Rectal smooth muscle tissue (tissue), 1 donor: ENCODE results near the gene CPO.

Source experiments
- H3K27ac ChIP-seq: one replicate; pipeline ENCODE4 v1.7.0; 2013; ENCODE audit warnings: low read depth, low read length, inconsistent platforms
- H3K27me3 ChIP-seq: one replicate; pipeline ENCODE4 v1.7.0; 2013; ENCODE audit warnings: low read length; ENCODE audit not compliant: control insufficient read depth, insufficient read depth
- H3K36me3 ChIP-seq: one replicate; pipeline ENCODE4 v1.7.0; 2013; ENCODE audit warnings: low read length; ENCODE audit not compliant: control insufficient read depth, insufficient read depth
- H3K4me1 ChIP-seq: one replicate; pipeline ENCODE4 v1.7.0; 2013; ENCODE audit warnings: low read length; ENCODE audit not compliant: control insufficient read depth, insufficient read depth
- H3K4me3 ChIP-seq: one replicate; pipeline ENCODE4 v1.7.0; 2013; ENCODE audit warnings: low read length
- H3K9ac ChIP-seq: one replicate; pipeline ENCODE4 v1.7.0; 2013; ENCODE audit warnings: low read length

Gene CPO, protein sequence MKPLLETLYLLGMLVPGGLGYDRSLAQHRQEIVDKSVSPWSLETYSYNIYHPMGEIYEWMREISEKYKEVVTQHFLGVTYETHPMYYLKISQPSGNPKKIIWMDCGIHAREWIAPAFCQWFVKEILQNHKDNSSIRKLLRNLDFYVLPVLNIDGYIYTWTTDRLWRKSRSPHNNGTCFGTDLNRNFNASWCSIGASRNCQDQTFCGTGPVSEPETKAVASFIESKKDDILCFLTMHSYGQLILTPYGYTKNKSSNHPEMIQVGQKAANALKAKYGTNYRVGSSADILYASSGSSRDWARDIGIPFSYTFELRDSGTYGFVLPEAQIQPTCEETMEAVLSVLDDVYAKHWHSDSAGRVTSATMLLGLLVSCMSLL

DNA sequence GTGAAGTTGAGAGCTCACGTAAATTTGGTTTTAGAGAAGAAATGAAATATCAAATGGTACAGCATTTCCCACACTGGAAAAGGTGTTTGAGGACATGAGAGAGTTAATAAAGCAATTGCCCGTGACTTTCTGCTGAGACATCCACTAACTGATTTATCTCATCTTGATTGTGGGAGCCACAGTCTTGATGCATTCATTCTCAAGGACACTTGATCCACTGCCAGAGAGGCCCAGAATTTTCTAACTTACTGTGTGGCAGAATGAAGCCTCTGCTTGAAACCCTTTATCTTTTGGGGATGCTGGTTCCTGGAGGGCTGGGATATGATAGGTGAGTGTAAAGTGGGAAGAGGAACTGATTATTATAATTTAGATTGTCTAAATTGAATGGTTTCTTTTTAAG, at the start of gene CPO:
Gene CPO (plus strand): TSS at position 179 of the 400 bp plus-strand sequence. CDS start 82 bp downstream, at position 261.
- H3K36me3 ChIP-seq: no peaks in the 10 kb centered on the region

DNA sequence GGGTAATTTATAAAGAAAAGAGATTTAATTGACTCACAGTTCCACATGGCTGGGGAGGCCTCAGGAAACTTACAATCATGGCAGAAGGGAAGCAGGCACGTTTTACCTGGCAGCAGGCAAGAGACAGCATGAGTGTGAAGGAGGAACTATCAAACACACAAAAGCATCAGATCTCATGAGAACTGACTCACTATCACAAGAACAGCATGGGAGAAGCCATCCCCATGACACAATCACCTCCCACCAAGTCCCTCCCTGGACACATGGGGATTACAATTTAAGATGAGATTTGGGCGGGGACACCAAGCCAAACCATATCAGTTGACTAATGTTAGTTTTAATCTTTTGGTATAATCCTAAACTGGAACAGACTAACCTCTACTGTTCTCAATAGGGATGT, 49.1 kb upstream of the CPO start:
- no peaks in the 10 kb centered on the region for H3K27me3 ChIP-seq
- no peaks in the 10 kb centered on the region for H3K36me3 ChIP-seq
- no peak overlapping the region for H3K9ac ChIP-seq
- no peaks in the 10 kb centered on the region for H3K4me1 ChIP-seq
- H3K4me3 ChIP-seq: no peak overlapping the region
- no peak overlapping the region for H3K27ac ChIP-seq

More for the DNA sequence above, at the start of gene CPO:
- Histone ChIP-seq H3K4me3 (no peak within 1 kb of the TSS), H3K4me1 (no peaks in the 10 kb centered on the region), H3K27me3 (no peaks in the 10 kb centered on the region), H3K9ac (no peak within 1 kb of the TSS), H3K27ac (no peak within 1 kb of the TSS)

DNA sequence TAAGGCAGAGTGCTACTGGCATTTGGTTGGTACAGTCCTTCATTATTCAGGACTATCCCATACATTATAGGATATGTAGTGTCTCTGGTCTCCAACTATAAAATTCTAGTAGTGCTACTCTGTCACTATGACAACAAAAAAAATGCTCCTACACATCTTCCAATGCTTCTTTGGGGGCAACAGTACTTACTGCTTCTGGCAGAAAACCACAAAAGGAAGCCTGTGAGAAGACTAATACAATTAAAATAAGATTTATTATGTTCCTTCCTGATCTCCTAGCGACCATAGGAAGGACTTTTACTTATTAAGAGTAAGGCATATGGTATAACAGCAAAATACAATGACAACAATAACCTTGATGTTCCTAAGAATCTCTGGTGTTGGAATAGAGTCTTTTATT, 48.4 kb upstream of the CPO start:
- H3K27ac ChIP-seq: no peak overlapping the region
- no peak overlapping the region for H3K4me3 ChIP-seq
- no peaks in the 10 kb centered on the region for H3K4me1 ChIP-seq
- no peaks in the 10 kb centered on the region for H3K27me3 ChIP-seq
- no peak overlapping the region for H3K9ac ChIP-seq
- H3K36me3 ChIP-seq: no peaks in the 10 kb centered on the region

DNA sequence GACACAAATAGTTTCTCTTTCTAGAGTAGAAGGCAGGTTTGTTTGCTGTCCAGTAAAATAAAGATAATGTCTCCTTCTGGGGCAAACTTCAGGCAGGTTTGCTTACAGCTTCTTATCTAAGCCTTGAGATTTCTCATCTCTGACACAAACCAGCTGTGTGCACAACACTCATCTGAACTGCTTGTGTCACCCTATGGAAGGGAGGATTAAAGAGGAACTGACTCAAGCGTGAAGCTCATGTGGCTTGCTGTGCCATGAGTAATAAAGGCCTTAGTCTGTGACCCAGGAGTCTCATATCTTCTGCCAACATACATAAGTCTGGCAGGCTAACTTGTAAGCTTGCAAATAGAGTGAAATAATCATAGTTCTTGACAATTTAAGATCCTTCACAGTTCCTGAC, 24.2 kb upstream of the CPO start:
- Histone ChIP-seq H3K4me1 (no peaks in the 10 kb centered on the region), H3K27me3 (no peaks in the 10 kb centered on the region), H3K9ac (no peak overlapping the region), H3K4me3 (no peak overlapping the region), H3K36me3 (no peaks in the 10 kb centered on the region), H3K27ac (no peak overlapping the region)

DNA sequence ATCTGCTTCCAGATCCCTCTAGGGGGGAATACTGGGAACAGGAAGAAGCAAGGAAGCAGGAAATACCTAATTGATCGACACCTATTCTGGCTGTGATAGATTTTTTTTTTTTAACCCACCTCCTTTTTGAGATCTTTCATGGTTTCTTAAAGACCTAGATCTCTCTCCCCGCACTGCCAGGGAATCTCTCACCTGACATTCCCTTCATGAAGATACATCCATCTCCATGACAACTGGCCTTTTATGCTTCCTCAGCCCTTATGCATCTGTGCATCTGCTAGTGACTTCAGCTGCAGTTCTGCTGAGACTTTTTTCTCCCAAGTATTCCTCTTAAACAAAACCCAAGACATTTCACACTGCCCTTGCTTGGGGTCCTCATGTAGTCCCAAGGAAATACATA, 21.1 kb upstream of the CPO start:
- Histone ChIP-seq H3K27ac (no peak overlapping the region), H3K27me3 (no peaks in the 10 kb centered on the region), H3K4me3 (no peak overlapping the region)

DNA sequence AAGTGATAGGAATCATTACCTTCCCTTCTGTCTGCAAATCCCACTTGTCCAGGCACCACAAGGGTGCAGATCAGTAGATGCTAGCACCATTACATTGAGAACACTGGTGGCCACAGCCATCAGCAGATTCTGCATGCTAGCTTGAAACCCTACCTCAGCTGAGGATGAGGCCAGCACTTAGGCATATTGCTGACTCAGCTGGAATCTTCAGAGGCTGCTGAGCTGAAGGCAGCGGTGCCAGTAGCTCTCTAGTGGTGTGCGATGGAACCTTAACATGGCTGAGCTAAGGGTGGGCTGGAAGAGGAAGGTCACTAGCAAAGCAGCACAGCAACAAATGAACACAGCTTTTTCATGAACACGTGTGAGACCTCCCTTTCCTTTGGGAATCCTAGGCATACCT, 19.0 kb upstream of the CPO start:
- H3K27me3 ChIP-seq: no peaks in the 10 kb centered on the region
- H3K36me3 ChIP-seq: no peaks in the 10 kb centered on the region
- no peak overlapping the region for H3K9ac ChIP-seq
- no peaks in the 10 kb centered on the region for H3K4me1 ChIP-seq
- H3K4me3 ChIP-seq: no peak overlapping the region
- H3K27ac ChIP-seq: no peak overlapping the region

More for the DNA sequence above, 21.1 kb upstream of the CPO start:
- no peaks in the 10 kb centered on the region for H3K4me1 ChIP-seq
- H3K36me3 ChIP-seq: no peaks in the 10 kb centered on the region
- H3K9ac ChIP-seq: no peak overlapping the region

DNA sequence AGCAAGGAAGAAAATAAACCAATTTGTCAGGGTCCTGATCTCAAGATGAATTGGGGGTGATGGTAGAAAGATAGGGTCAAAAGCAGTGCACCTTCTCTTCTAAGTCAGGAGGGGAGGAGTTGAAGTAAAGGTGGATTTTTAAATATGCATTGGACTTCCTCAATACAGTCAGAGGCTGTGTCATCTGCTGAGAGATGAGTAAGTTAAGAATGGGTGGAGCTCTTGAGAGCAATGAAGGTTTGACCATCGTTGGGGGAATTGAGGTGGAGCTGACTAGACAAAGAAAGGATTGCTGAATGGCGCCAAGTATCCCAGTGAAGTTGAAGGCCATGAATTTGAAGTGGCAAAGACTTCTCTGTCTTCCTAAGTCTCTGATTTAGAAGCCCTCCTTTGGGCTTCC, 18.4 kb upstream of the CPO start:
- H3K9ac ChIP-seq: no peak overlapping the region
- no peak overlapping the region for H3K27ac ChIP-seq
- no peak overlapping the region for H3K4me3 ChIP-seq
- H3K36me3 ChIP-seq: no peaks in the 10 kb centered on the region
- H3K27me3 ChIP-seq: no peaks in the 10 kb centered on the region
- H3K4me1 ChIP-seq: no peaks in the 10 kb centered on the region

DNA sequence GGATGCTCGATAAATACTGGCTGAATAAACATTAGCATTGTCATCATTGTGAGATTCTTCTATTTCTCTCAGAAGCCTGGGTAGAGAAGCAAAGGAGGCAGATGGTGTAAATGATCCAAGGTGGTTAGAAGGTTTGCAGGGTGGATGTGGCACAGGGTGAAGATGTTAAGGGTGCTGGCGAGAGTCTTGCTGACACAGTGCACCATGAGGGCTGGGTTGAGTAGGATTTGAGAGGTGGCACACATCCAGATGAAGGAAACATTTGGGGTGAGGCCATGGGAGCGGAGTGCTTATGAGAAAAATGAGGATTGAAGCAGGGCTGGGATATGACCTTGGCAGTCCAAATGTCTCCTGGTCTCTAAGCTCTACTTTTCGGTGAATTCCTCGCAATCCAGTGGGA, 17.8 kb upstream of the CPO start:
- Histone ChIP-seq H3K4me1 (no peaks in the 10 kb centered on the region), H3K27ac (no peak overlapping the region), H3K36me3 (no peaks in the 10 kb centered on the region), H3K27me3 (no peaks in the 10 kb centered on the region), H3K9ac (no peak overlapping the region), H3K4me3 (no peak overlapping the region)

DNA sequence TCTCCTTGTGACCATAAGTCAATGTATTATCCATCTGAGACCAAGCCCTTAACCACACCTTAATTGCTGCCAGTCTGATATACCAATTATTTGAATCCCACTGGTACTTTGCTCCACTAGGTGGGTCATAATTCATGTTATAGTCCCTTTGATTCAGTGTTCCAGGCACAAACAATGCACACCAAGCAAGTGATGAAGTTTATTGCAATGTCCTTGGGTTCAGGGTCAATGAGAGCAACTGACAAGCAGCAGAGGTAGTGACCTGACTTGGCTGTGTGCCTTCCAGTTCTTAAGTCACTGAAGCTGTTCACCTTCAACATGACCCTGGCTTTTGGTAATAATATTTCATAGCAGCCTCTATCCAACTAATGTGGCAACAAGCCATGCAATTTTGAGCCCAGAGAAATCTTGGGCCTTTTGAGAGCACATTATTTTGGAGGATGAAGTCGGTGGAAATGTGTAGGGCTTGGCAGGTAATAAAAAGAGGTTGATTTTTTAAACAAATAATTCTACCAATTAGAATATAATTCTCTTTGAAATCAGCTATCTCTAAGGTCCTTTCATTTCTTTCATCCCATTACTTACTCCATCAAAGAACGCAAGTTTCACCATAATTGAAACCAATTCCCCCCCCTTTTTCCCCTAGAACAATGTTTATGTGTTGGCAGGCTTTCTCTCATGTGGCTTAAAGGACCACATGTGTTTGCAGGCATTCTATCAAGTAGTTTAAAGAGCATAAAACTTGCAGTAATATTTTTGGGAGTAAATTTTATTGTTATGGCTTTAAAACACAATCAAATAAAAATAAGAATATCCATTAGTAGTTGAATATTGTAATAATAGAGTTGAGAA, 3.1 kb upstream of the CPO start:
- Histone ChIP-seq H3K4me3 (no peak overlapping the region), H3K27me3 (no peaks in the 10 kb centered on the region)

DNA sequence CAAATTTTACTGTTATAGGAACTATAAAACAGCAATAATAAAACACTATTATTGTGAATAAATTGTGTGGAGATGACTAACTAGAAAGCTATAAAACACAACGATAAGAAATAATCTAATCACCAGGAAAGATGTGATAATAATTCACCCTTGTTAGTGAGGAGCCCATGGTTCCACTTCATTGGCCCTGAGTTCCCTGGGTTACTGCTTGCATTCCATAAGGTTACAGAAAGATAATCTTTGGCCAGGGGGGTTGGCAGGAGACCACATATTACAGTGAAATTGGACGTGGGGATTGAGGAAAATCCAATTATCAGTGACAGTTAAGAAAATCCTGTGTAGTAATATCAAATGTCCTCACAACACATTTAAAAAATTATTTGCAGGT, 2.5 kb upstream of the CPO start:
- H3K27me3 ChIP-seq: no peaks in the 10 kb centered on the region
- no peaks in the 10 kb centered on the region for H3K4me1 ChIP-seq
- H3K27ac ChIP-seq: no peak overlapping the region
- no peaks in the 10 kb centered on the region for H3K36me3 ChIP-seq
- no peak overlapping the region for H3K9ac ChIP-seq
- H3K4me3 ChIP-seq: no peak overlapping the region

More for the DNA sequence above, 3.1 kb upstream of the CPO start:
- Histone ChIP-seq H3K36me3 (no peaks in the 10 kb centered on the region), H3K27ac (no peak overlapping the region), H3K9ac (no peak overlapping the region), H3K4me1 (no peaks in the 10 kb centered on the region)

DNA sequence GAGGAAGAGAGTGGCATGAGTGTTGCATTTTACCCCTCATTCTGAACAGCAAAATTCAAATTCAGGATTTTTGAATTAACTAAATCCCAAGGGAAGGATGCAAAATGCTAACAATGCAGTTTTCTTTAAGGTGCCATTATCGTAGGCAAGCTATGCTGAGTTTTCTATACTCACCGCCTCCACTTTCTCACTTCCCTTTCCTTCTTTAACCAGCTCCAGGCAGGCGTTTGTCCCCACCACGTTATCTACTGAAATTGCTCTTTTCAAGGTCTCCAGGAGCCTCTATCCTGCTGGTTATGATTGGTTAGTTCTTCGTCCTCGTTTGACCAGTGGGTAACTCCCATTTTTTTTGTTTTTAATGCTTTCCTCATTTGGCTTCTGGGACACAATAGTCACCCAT, 1.8 kb upstream of the CPO start:
- no peak overlapping the region for H3K9ac ChIP-seq
- H3K4me3 ChIP-seq: no peak overlapping the region
- no peaks in the 10 kb centered on the region for H3K36me3 ChIP-seq
- no peaks in the 10 kb centered on the region for H3K27me3 ChIP-seq
- no peak overlapping the region for H3K27ac ChIP-seq
- H3K4me1 ChIP-seq: no peaks in the 10 kb centered on the region

DNA sequence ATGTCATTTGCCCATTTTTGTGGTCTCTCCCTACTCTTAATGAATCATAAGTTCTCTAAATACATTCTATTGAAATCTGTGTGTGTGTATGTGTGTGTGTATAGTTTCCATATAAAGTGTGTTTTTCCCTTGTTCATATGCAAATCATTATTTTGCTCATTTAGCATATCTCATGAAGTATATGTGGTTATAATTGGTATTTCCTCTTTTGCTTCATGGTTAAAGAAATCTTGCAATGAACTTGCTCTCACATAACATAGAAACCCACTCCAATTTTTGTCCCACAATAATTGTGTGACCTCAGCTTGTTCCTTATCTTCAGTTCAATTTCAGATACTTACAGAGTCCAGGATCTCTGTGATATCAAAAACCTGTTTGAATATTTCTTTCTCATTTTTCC, 1.2 kb downstream of the CPO start:
- no peak overlapping the region for H3K27ac ChIP-seq
- H3K36me3 ChIP-seq: no peaks in the 10 kb centered on the region
- no peaks in the 10 kb centered on the region for H3K4me1 ChIP-seq
- no peak overlapping the region for H3K9ac ChIP-seq
- H3K27me3 ChIP-seq: no peaks in the 10 kb centered on the region
- H3K4me3 ChIP-seq: no peak overlapping the region
